Measurements from ENCODE around the gene CDH23.

The CDH23 gene

DNA sequence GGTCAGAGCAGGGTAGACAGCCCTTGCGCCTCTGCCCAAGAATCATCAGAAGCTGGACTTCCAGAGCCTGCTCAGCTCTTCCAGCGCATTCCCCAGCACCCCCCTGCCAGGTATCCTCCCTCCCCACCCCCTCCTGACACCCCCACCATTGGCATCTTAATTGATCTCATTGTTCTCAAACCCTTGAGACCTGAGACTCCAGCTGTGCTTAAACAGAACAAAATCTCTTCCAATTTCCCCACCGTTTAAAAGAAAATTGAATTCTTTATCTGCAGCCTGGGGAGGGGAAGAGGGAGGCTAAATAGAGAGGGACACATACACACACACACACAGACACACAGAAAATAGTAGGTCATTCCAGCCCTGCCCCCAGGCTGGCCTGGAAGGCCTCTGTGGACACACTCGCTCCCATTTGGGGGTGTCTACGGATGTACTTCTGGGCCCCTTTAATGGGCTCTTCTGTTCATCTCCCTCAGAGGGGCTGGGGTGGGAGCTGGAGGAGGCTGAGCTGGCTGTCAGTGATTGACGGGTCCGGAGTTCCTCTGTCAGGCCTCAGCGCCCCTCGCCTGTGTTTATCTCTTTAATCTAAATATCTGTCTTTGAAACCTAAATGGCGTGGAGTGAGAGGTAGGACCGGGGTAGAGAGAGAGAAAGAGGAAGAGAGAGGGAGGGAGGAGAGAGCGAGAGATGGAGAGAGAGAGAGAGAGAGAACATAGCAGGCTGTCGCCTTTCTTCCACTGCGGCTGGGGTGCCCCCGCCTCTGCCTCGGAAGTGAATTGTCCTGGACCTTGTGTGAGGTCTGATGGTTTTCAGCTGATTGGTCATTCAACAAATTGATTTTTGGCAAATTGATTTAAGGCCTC is 261.1 kb downstream of the CDH23 start:
- no peak for DNase-seq

DNA sequence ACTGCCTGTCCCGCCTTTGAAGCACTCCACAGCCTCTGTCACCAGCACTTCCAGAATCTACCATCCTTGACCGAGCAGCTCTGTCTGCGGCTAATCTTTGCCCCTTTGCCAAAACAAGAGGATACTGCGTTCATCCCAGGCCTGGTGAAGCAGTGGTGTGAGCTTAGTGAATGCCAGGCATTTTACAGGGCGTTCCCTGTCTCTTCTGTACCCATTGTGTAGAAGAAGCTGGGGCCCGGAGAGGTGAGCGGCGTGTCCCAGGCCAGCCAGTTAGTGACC is 261.7 kb downstream of the CDH23 start:
- DNase-seq, result no peak
- TF ChIP-seq GATA1 (IDR thresholded peaks at IDR 0.05; ENCODE audit: low read depth, low read length) (no peak), POLR2A (IDR thresholded peaks at IDR 0.05; ENCODE audit: low read length) (no peak)

More for the DNA sequence above, 261.1 kb downstream of the CDH23 start:
- no peak for TF ChIP-seq GATA1 (IDR thresholded peaks at IDR 0.05; ENCODE audit: low read depth, low read length)
- no peak for TF ChIP-seq POLR2A (IDR thresholded peaks at IDR 0.05; ENCODE audit: low read length)

- no peak for DNase-seq
- TF ChIP-seq POLR2A (IDR thresholded peaks at IDR 0.05; ENCODE audit: low read length) (no peak), GATA1 (IDR thresholded peaks at IDR 0.05; ENCODE audit: low read depth, low read length) (no peak)
These were observed 262.5 kb downstream of the CDH23 start for GRCh38 chr10:71659111-71659634.

GRCh38 chr10:71659737-71660136 is 263.0 kb downstream of the CDH23 start:
- TF ChIP-seq GATA1 (IDR thresholded peaks at IDR 0.05; ENCODE audit: low read depth, low read length), result no peak
- no peak for TF ChIP-seq POLR2A (IDR thresholded peaks at IDR 0.05; ENCODE audit: low read length)
- DNase-seq, result no peak

DNA sequence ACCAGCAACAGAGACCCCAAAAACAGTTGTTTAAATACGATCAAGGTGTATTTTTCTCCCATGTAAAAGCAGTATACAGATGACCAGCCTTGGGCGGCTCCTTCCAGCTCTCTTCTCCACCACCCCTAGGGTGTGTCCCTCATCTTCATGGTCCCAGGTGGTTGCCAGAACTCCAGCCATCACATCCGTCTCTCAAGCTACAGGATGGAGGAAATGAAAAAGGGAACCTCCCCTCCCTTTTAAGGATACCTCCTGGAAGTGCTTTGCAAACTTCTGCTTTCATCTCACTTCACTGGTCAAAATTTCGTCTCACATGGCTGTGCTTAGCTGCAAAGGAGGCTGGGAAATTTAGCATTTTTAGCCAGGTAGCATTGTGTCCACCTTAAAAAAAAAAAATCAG is 263.6 kb downstream of the CDH23 start:
- TF ChIP-seq POLR2A (IDR thresholded peaks at IDR 0.05; ENCODE audit: low read length), result no peak
- TF ChIP-seq GATA1 (IDR thresholded peaks at IDR 0.05; ENCODE audit: low read depth, low read length), result no peak
- DNase-seq, result no peak

DNA sequence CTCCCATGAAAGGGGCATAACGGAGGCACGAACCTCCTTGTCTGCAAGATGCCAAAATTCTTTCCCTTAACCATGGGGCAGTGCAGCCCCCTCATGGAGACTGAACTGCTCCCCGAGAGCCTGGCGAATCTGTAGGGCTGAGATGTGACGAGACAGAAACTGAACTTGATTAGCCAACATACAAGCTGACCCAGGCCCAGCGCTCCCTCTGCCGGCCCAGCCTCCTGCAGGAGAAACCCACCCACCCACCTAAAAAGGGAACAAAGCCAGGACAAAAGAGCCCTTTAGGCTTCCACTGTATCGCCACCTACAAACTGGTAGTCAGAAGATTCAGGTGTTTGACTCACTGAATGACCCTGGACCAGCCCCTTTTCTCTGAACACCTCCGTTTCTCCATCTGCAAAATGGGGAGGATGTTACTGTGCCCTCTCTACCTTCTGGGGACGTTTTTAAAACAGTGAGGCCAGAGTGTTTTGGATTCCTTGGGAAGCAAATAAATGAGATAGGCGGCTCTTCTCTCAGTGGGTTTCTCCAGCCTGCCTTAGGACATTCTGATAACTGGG is 264.4 kb downstream of the CDH23 start:
- DNase-seq, result no peak
- TF ChIP-seq GATA1 (IDR thresholded peaks at IDR 0.05; ENCODE audit: low read depth, low read length) (no peak), POLR2A (IDR thresholded peaks at IDR 0.05; ENCODE audit: low read length) (no peak)

DNA sequence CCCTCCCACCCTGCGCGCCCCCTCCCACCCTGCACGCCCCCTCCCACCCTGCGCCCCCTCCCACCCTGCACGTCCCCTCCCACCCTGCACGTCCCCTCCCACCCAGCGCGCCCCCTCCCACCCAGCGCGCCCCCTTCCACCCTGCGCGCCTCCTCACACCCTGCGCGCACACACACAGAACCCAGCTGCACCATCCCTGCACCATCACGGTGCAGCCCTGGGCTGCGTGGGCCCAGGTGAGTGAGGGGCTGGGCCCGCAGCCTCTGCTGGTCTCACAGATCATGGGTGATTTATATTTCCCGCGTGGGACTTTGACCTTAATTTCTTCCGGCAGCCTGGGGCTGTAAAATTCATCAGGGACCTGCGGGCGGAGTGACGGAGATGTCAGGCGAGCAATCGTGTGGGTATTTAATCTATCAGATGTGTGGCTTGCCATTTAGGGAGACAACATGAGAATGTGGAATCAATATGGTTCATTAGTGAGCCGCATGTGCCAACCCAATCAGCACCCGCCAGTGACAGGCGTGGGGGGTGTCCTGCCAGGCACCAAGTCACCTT is 265.1 kb downstream of the CDH23 start:
- no peak for DNase-seq
- TF ChIP-seq GATA1 (IDR thresholded peaks at IDR 0.05; ENCODE audit: low read depth, low read length), result no peak
- TF ChIP-seq POLR2A (IDR thresholded peaks at IDR 0.05; ENCODE audit: low read length), result no peak

- TF ChIP-seq POLR2A (IDR thresholded peaks at IDR 0.05; ENCODE audit: low read length), result no peak
- DNase-seq, result no peak
These were observed 266.6 kb downstream of the CDH23 start for GRCh38 chr10:71663311-71663710.

DNA sequence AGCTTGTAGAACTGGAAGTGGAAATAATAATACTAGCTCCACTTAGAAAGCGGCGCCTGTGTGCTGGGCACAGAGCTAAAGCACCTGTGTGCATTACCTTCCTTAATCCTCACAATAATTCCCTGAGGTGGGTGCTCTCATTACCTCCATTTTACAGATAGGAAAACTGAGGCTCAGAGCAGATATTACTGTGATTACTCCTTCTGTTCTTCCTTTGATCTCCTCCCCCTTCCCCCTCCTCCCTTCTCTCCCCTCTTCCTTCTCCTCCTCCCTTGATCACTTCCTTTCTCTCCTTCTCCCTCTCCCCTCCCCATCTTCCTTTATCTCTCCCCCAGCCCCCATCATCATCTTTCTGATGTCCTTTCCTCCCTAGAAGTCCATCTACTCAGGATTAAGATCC is 267.9 kb downstream of the CDH23 start:
- TF ChIP-seq GATA1 (IDR thresholded peaks at IDR 0.05; ENCODE audit: low read depth, low read length) (no peak), POLR2A (IDR thresholded peaks at IDR 0.05; ENCODE audit: low read length) (no peak)
- DNase-seq, result no peak

DNA sequence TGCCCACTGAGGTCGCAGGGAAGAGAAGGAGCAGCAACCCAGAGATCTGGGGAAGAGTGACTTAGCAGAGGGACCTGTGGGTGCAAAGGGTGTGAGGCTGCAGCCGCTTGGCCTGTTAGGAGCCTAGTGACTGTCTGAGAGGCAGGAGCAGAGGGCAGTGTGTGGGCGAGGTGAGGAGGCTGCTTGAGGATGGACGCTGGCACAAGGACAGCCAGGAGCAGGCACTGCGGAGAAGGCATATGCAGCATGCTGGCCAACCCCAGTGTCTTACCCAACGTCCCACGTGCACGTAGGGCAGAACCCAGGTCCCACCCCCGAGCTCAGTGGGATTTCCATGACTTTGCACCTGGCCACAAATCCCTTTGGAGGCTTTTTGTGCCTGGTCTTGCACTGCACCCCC is 268.7 kb downstream of the CDH23 start:
- no peak for DNase-seq
- no peak for TF ChIP-seq GATA1 (IDR thresholded peaks at IDR 0.05; ENCODE audit: low read depth, low read length)
- no peak for TF ChIP-seq POLR2A (IDR thresholded peaks at IDR 0.05; ENCODE audit: low read length)

- no peak for TF ChIP-seq POLR2A (IDR thresholded peaks at IDR 0.05; ENCODE audit: low read length)
- TF ChIP-seq GATA1 (IDR thresholded peaks at IDR 0.05; ENCODE audit: low read depth, low read length), result no peak
- no peak for DNase-seq
These were observed 270.1 kb downstream of the CDH23 start for GRCh38 chr10:71666639-71667386.

GRCh38 chr10:71667387-71667752 is 270.6 kb downstream of the CDH23 start:
- TF ChIP-seq POLR2A (IDR thresholded peaks at IDR 0.05; ENCODE audit: low read length) (no peak), GATA1 (IDR thresholded peaks at IDR 0.05; ENCODE audit: low read depth, low read length) (no peak)
- DNase-seq, result no peak

DNA sequence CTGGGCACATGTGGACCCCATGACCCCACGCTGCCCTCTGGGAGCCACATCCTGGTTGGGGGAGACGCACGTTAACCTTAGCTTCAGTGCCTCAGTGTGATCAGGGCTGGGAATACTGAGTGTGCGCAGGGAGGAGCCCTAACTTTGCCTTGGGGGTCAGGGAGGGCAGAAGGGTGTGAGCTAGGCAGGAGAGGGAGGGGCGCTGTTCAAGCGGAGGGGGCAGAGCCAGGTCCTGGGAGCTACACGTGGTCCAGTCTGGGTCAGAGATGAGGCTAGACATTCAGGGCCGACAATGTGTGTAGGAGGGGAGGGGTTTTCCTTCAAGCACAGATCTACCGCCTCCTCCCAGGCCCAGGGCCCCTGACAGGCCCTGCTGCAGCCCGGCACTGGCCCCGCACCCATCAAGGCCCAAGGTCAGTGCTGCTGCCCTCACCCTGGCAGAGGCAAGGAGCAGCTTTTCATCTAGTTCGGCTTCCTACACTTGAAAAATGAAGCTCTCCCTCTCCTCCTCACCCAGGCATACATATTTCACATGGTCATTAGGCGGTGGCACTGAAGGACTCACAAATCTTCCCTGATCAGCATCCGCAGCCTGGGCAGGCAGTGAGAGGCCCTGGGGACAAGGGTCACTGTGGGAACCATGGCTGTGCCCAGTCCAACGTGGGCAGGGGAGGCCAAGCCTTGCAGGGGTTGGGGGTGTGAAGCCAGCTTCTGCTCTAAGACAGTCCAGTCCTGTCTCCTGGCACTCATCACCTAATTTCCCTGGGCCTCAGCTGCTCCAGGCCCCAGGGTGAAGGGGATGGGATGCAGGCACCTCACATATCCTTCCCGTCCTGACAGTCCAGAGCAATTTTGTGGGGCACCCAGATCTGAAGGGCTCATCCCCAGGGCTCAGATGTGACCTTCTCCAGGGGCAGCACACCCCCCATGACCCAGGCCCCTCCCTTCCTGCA is 275.6 kb downstream of the CDH23 start:
- no peak for DNase-seq
- TF ChIP-seq GATA1 (IDR thresholded peaks at IDR 0.05; ENCODE audit: low read depth, low read length), result no peak
- no peak for TF ChIP-seq POLR2A (IDR thresholded peaks at IDR 0.05; ENCODE audit: low read length)

Data from erythroblast (primary cell).